HUDEP-2 (cell line): ENCODE measurements around the gene PCDHB2.
"Not testable (repeated sequence)": the region's sequence is repeated elsewhere in the genome, so short reads cannot be mapped to it uniquely, and the experiment has no call there.

ENCODE experiments used
- DNase-seq, 76 experiments: peaks; one replicate each; lab custom pipeline; 2025; ENCODE audit not compliant: unreplicated experiment in 76 of 76; lab: John Stamatoyannopoulos, UW

The PCDHB2 gene

DNA sequence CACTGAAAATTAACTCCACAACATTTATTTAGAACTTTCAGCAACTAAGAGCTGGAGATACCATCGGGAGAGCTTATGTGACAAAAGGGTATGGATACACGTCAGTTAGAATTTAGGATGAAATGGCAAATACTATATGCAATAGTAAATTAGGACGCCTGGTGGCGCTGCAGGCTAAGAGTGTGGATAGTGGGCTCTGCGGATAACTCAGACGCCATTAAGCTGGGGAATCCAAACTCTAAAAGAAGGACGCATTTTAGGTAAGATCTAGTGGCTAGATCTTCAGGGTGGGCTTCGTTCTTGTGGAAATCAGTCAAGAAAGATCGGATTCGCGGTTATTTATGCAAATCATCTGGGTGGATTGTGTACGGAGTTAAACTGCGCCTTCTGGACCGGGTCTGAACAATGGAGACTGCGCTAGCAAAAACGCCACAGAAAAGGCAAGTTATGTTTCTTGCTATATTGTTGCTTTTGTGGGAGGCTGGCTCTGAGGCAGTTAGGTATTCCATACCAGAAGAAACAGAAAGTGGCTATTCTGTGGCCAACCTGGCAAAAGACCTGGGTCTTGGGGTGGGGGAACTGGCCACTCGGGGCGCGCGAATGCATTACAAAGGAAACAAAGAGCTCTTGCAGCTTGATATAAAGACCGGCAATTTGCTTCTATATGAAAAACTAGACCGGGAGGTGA, 40.8 kb downstream of the PCDHB2 start, which contains the start of gene PCDHB5:
PCDHB5 (plus strand) TSS at position 177 of the 688 bp plus-strand sequence; CDS start at position 406, 229 bp downstream.
- DNase-seq: peak in 5 of 76 experiments; percentile 0 to 6 (median 3)

GRCh38 chr5:141135718-141136266, 41.4 kb downstream of the PCDHB2 start:
- DNase-seq: no peak

DNA sequence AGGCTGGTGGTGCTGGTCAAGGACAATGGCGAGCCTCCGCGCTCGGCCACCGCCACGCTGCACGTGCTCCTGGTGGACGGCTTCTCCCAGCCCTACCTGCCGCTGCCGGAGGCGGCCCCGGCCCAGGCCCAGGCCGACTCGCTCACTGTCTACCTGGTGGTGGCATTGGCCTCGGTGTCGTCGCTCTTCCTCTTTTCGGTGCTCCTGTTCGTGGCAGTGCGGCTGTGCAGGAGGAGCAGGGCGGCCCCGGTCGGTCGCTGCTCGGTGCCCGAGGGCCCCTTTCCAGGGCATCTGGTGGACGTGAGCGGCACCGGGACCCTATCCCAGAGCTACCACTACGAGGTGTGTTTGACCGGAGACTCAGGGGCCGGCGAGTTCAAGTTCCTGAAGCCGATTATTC, 42.9 kb downstream of the PCDHB2 start:
- not testable (repeated sequence) for DNase-seq
